NCI-H345 (cell line): Measurements from ENCODE around the gene FKBP15.

Experiments used
- DNase-seq: peaks from one replicate; lab custom pipeline; 2025; lab: John Stamatoyannopoulos, UW

FKBP15 gene

GRCh38 chr9:113183956-113184488 lies 37.1 kb downstream of the FKBP15 start:
- DNase-seq = no peak

GRCh38 chr9:113181165-113181564 lies 39.9 kb downstream of the FKBP15 start:
- DNase-seq = no peak

GRCh38 chr9:113179839-113180238 lies 41.2 kb downstream of the FKBP15 start:
- DNase-seq = no peak

- no peak for DNase-seq
Measured at GRCh38 chr9:113178087-113178486, 43.0 kb downstream of the FKBP15 start.

- no peak for DNase-seq
Measured at GRCh38 chr9:113177251-113177650, 43.8 kb downstream of the FKBP15 start.

GRCh38 chr9:113176803-113177202 lies 44.3 kb downstream of the FKBP15 start:
- DNase-seq = no peak

- no peak for DNase-seq
Measured at GRCh38 chr9:113173341-113173740, 47.7 kb downstream of the FKBP15 start.

- DNase-seq = no peak
Measured at GRCh38 chr9:113168809-113169208, 52.3 kb downstream of the FKBP15 start.

GRCh38 chr9:113166039-113166438 lies 55.0 kb downstream of the FKBP15 start:
- DNase-seq = no peak

GRCh38 chr9:113164536-113165300 lies 56.4 kb downstream of the FKBP15 start:
- no peak for DNase-seq

GRCh38 chr9:113163001-113163400 lies 58.1 kb downstream of the FKBP15 start:
- no peak for DNase-seq

- DNase-seq = no peak
Measured at GRCh38 chr9:113160571-113160970, 60.5 kb downstream of the FKBP15 start.

GRCh38 chr9:113158446-113158845 lies 62.6 kb downstream of the FKBP15 start:
- DNase-seq = no peak

GRCh38 chr9:113156880-113157279 lies 64.2 kb downstream of the FKBP15 start:
- no peak for DNase-seq

- DNase-seq = no peak
Measured at GRCh38 chr9:113155911-113156588, 65.0 kb downstream of the FKBP15 start.

- DNase-seq = no peak
Measured at GRCh38 chr9:113154946-113155345, 66.1 kb downstream of the FKBP15 start.

GRCh38 chr9:113154471-113154870 lies 66.6 kb downstream of the FKBP15 start:
- DNase-seq = no peak

GRCh38 chr9:113153599-113153998 lies 67.5 kb downstream of the FKBP15 start:
- no peak for DNase-seq

GRCh38 chr9:113152699-113153098 lies 68.4 kb downstream of the FKBP15 start:
- no peak for DNase-seq

- DNase-seq = no peak
Measured at GRCh38 chr9:113151696-113152630, 69.1 kb downstream of the FKBP15 start.

GRCh38 chr9:113150670-113151611 lies 70.1 kb downstream of the FKBP15 start, which contains the start of gene SLC31A2:
SLC31A2 (plus strand) TSS chr9:113151007; CDS start chr9:113151075, 68 bp downstream.
- peak; percentile 90 for DNase-seq
